Parietal lobe (tissue), 2 donors: ENCODE results near the gene GSTK1. TPM values are rescaled to one million over a fixed set of nuclear protein-coding genes. Genes with fewer than 3 reads are reported as not detected.

Experiments used
- small RNA-seq: library from RNA; depleted of rRNA; stranded (forward); fragments of <200 nt; gene quantifications from one replicate; pipeline ENCODE3, GENCODE V24; 2014; ENCODE audit warnings: low replicate concordance
- total RNA-seq: library from RNA; depleted of rRNA; stranded (reverse); fragments of >200 nt; gene quantifications from one replicate; pipeline ENCODE4 v1.2.3, GENCODE V29; 2014

GSTK1 gene
- total RNA-seq, result 45.1 TPM

GRCh38 chr7:143263266-143264195, at the start of gene GSTK1:
TSS of gene GSTK1 (plus strand) at chr7:143263441. CDS start at chr7:143263514, 73 bp downstream.

GRCh38 chr7:143221737-143222136, 41.5 kb upstream of the GSTK1 start, which contains the start of gene TAS2R40:
TSS of gene TAS2R40 (plus strand) at chr7:143222037. CDS start at chr7:143222079, 42 bp downstream.

GRCh38 chr7:143284591-143285469, 21.6 kb downstream of the GSTK1 start, which contains the start of gene TMEM139:
TSS of gene TMEM139 (plus strand) at chr7:143284958. CDS start at chr7:143285958, 1,000 bp downstream.

GRCh38 chr7:143287935-143288826, 24.9 kb downstream of the GSTK1 start, which contains the start of gene CASP2:
TSS of gene CASP2 (plus strand) at chr7:143288351. CDS start at chr7:143288456, 105 bp downstream.

GRCh38 chr7:143315776-143316175, 52.5 kb downstream of the GSTK1 start, which contains the start of gene CLCN1:
TSS of gene CLCN1 (plus strand) at chr7:143316111. CDS start at chr7:143316213, 102 bp downstream.

Small RNA genes lying within 50 kb of the gene (small RNA-seq; reads per million reads assigned to genes)
- not detected for gene AC073342.3
- gene RN7SL481P, result not detected
- gene RN7SL535P, result not detected

Other genes starting within 250 kb of the GSTK1 start
- 5.6 TPM for gene OR9A2, start 236.3 kb upstream of the GSTK1 start, total RNA-seq
- not detected for gene OR6V1, start 211.1 kb upstream of the GSTK1 start, total RNA-seq
- not detected for gene PIP, start 131.4 kb upstream of the GSTK1 start, total RNA-seq
- not detected for gene TAS2R39, start 80.0 kb upstream of the GSTK1 start, total RNA-seq
- gene TAS2R40, start 41.4 kb upstream of the GSTK1 start, total RNA-seq, result not detected
- not detected for gene TMEM139, start 21.5 kb downstream of the GSTK1 start, total RNA-seq
- 41.6 TPM for gene CASP2, start 24.9 kb downstream of the GSTK1 start, total RNA-seq
- not detected for gene CLCN1, start 52.7 kb downstream of the GSTK1 start, total RNA-seq
- gene FAM131B, start 99.3 kb downstream of the GSTK1 start, total RNA-seq, result 99.5 TPM
- 16.6 TPM for gene ZYX, start 117.9 kb downstream of the GSTK1 start, total RNA-seq
- not detected for gene EPHA1, start 145.4 kb downstream of the GSTK1 start, total RNA-seq
- gene TAS2R60, start 180.0 kb downstream of the GSTK1 start, total RNA-seq, result not detected
- gene TAS2R41, start 214.4 kb downstream of the GSTK1 start, total RNA-seq, result not detected